Astrocyte (in vitro differentiated cells and primary cell): ENCODE results near the gene BMPR1B.
A peak's percentile ranks its signal among the peaks of the same experiment; 100 is the strongest.

Experiments
- EZH2 ChIP-seq: IDR thresholded peaks from 2 replicates; pipeline ENCODE4 v1.6.1; 2012; ENCODE audit warnings: mild to moderate bottlenecking, low read length, inconsistent platforms; ENCODE audit not compliant: insufficient read depth
- TF ChIP-seq, protein P1 (sequence below): IDR thresholded peaks from 2 replicates; pipeline ENCODE4 v1.5.1; 2011; ENCODE audit warnings: low read depth, mild to moderate bottlenecking, inconsistent platforms, low read length, moderate library complexity; ENCODE audit not compliant: insufficient read depth

DNA sequence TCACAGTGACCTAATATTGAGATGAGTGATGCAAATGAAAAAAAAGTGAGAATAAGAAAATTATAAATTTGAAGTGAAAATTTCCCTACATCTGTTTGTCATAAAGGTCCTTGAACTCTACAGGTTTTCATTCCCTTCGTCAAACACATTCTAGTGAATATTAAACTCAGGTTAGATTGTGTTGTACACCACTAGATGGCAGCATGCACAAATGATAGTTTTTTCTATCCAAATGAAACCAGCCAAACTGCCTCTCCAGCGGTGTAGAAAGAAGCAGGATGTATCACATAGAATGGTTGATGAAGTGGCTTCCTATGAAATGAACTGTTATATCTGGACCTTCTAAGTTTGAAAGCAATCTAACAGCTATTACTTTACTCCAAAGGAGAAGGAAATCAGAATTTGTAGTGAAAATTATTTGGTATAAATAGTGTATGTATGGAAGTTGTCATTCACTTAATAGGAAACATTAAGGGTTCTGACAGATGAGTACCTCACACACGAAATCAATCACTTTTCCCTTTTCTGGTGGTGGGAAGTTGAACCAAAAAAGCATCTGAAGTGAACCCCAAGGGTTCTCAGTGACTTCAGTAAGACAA lies 408.3 kb downstream of the BMPR1B start:
- TF ChIP-seq, protein P1, sequence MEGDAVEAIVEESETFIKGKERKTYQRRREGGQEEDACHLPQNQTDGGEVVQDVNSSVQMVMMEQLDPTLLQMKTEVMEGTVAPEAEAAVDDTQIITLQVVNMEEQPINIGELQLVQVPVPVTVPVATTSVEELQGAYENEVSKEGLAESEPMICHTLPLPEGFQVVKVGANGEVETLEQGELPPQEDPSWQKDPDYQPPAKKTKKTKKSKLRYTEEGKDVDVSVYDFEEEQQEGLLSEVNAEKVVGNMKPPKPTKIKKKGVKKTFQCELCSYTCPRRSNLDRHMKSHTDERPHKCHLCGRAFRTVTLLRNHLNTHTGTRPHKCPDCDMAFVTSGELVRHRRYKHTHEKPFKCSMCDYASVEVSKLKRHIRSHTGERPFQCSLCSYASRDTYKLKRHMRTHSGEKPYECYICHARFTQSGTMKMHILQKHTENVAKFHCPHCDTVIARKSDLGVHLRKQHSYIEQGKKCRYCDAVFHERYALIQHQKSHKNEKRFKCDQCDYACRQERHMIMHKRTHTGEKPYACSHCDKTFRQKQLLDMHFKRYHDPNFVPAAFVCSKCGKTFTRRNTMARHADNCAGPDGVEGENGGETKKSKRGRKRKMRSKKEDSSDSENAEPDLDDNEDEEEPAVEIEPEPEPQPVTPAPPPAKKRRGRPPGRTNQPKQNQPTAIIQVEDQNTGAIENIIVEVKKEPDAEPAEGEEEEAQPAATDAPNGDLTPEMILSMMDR: peak; percentile 66
- TF ChIP-seq EZH2: no peak
